ENCODE measurements around the gene TEX53. TPM values are rescaled to one million over a fixed set of nuclear protein-coding genes. Genes with fewer than 3 reads are reported as not detected.

TEX53 gene
- total RNA-seq, 1 experiment from 2014 or later = not detected

GRCh38 chr9:114666851-114667250 is 9.2 kb upstream of the TEX53 start:
- H3K36me3 Mint-ChIP-seq (ENCODE audit: insufficient read depth, unreplicated experiment) = peaks cover 5% of the 10 kb centered on the region
- BruUV-seq (replicated peaks) = no TSS peak
- peaks cover 6% of the 10 kb centered on the region for H3K27me3 Mint-ChIP-seq (ENCODE audit: insufficient read depth, unreplicated experiment)
- ChIA-PET CTCF (no interaction called here), POLR2A (no interaction called here)
- intact Hi-C loops (cut with micrococcal nuclease; ENCODE audit: unreplicated experiment) = no loop called here
- no peak overlapping the region for H3K27ac Mint-ChIP-seq (ENCODE audit: unreplicated experiment)
- H3K4me3 ChIP-seq (ENCODE audit: low read depth, low read length) = no peak overlapping the region
- DNase-seq = no peak
- no peak overlapping the region for H3K4me3 Mint-ChIP-seq (ENCODE audit: unreplicated experiment)
- no peaks in the 10 kb centered on the region for H3K9me3 ChIP-seq
- H3K9me3 Mint-ChIP-seq (ENCODE audit: unreplicated experiment) = no peaks in the 10 kb centered on the region
- H3K4me1 ChIP-seq = no peaks in the 10 kb centered on the region
- H3K27me3 ChIP-seq (replicated peaks; ENCODE audit: control insufficient read depth, insufficient read depth, low read length) = no peaks in the 10 kb centered on the region; the same call in 1 of the 2 replicates
- TF ChIP-seq, protein P1, sequence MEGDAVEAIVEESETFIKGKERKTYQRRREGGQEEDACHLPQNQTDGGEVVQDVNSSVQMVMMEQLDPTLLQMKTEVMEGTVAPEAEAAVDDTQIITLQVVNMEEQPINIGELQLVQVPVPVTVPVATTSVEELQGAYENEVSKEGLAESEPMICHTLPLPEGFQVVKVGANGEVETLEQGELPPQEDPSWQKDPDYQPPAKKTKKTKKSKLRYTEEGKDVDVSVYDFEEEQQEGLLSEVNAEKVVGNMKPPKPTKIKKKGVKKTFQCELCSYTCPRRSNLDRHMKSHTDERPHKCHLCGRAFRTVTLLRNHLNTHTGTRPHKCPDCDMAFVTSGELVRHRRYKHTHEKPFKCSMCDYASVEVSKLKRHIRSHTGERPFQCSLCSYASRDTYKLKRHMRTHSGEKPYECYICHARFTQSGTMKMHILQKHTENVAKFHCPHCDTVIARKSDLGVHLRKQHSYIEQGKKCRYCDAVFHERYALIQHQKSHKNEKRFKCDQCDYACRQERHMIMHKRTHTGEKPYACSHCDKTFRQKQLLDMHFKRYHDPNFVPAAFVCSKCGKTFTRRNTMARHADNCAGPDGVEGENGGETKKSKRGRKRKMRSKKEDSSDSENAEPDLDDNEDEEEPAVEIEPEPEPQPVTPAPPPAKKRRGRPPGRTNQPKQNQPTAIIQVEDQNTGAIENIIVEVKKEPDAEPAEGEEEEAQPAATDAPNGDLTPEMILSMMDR (IDR thresholded peaks at IDR 0.05; ENCODE audit: insufficient read depth in 1 of 2, low read depth in 1 of 2, low read length in 1 of 2, severe bottlenecking in 1 of 2, unreplicated experiment in 1 of 2) = no peak
- no peaks in the 10 kb centered on the region for H3K4me1 Mint-ChIP-seq (ENCODE audit: low read depth, unreplicated experiment)
- H3K36me3 ChIP-seq (ENCODE audit: control insufficient read depth, insufficient read depth, low read length) = no peaks in the 10 kb centered on the region

GRCh38 chr9:114666401-114666800 is 8.8 kb upstream of the TEX53 start:
- ChIA-PET POLR2A (no interaction called here), CTCF (no interaction called here)
- H3K36me3 ChIP-seq (ENCODE audit: control insufficient read depth, insufficient read depth, low read length) = no peaks in the 10 kb centered on the region
- H3K4me1 ChIP-seq = no peaks in the 10 kb centered on the region
- no peaks in the 10 kb centered on the region for H3K9me3 Mint-ChIP-seq (ENCODE audit: unreplicated experiment)
- H3K9me3 ChIP-seq = no peaks in the 10 kb centered on the region
- TF ChIP-seq, protein P1 (IDR thresholded peaks at IDR 0.05; ENCODE audit: insufficient read depth in 1 of 2, low read depth in 1 of 2, low read length in 1 of 2, severe bottlenecking in 1 of 2, unreplicated experiment in 1 of 2) = no peak
- intact Hi-C loops (cut with micrococcal nuclease; ENCODE audit: unreplicated experiment) = no loop called here
- BruUV-seq (replicated peaks) = no TSS peak
- peaks cover 6% of the 10 kb centered on the region for H3K27me3 Mint-ChIP-seq (ENCODE audit: insufficient read depth, unreplicated experiment)
- peaks cover 5% of the 10 kb centered on the region for H3K36me3 Mint-ChIP-seq (ENCODE audit: insufficient read depth, unreplicated experiment)
- H3K27ac Mint-ChIP-seq (ENCODE audit: unreplicated experiment) = no peak overlapping the region
- H3K27me3 ChIP-seq (replicated peaks; ENCODE audit: control insufficient read depth, insufficient read depth, low read length) = no peaks in the 10 kb centered on the region; the same call in 1 of the 2 replicates
- DNase-seq = no peak
- H3K4me3 Mint-ChIP-seq (ENCODE audit: unreplicated experiment) = no peak overlapping the region
- no peak overlapping the region for H3K4me3 ChIP-seq (ENCODE audit: low read depth, low read length)
- no peaks in the 10 kb centered on the region for H3K4me1 Mint-ChIP-seq (ENCODE audit: low read depth, unreplicated experiment)

DNA sequence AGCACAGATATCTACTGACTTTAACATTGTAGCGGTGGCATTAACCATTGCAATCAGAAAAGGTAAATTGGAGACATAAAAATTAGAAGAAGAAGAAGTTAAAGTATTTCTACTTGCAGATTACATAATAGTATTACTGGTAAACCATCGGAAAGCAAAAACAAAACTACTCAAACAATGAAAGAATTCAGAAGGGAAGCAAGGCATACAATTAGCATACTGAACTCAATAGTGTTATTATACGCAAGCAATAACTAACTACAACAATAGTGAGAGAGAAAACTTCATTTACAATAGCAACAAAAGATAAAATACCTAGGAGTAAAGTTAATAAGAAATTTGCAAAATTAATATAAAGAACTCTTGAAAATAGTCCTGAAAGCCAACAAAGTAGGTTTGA is 6.6 kb upstream of the TEX53 start:
- BruUV-seq (replicated peaks) = no TSS peak
- no peaks in the 10 kb centered on the region for H3K9me3 Mint-ChIP-seq (ENCODE audit: unreplicated experiment)
- no peak overlapping the region for H3K4me3 Mint-ChIP-seq (ENCODE audit: unreplicated experiment)
- DNase-seq = no peak
- H3K4me1 Mint-ChIP-seq (ENCODE audit: low read depth, unreplicated experiment) = no peaks in the 10 kb centered on the region
- ChIA-PET CTCF (no interaction called here), POLR2A (no interaction called here)
- H3K36me3 Mint-ChIP-seq (ENCODE audit: insufficient read depth, unreplicated experiment) = peaks cover 5% of the 10 kb centered on the region
- no peaks in the 10 kb centered on the region for H3K9me3 ChIP-seq
- TF ChIP-seq, protein P1 (IDR thresholded peaks at IDR 0.05; ENCODE audit: insufficient read depth in 1 of 2, low read depth in 1 of 2, low read length in 1 of 2, severe bottlenecking in 1 of 2, unreplicated experiment in 1 of 2) = no peak
- peaks cover 13% of the 10 kb centered on the region for H3K27me3 Mint-ChIP-seq (ENCODE audit: insufficient read depth, unreplicated experiment)
- no peaks in the 10 kb centered on the region for H3K36me3 ChIP-seq (ENCODE audit: control insufficient read depth, insufficient read depth, low read length)
- H3K27ac Mint-ChIP-seq (ENCODE audit: unreplicated experiment) = no peak overlapping the region
- H3K27me3 ChIP-seq (replicated peaks; ENCODE audit: control insufficient read depth, insufficient read depth, low read length) = no peaks in the 10 kb centered on the region; the same call in 1 of the 2 replicates
- intact Hi-C loops (cut with micrococcal nuclease; ENCODE audit: unreplicated experiment) = loop anchor here (5.0 kb wide), 2 partner anchors 73 to 858 kb away; no protein-coding TSS in a partner anchor
- H3K4me3 ChIP-seq (ENCODE audit: low read depth, low read length) = no peak overlapping the region
- H3K4me1 ChIP-seq = no peaks in the 10 kb centered on the region

Data from Caco-2 (cell line).